PC-3 (cell line): ENCODE measurements around the gene KRTAP4-2. TPM values are rescaled to one million over a fixed set of nuclear protein-coding genes. Genes with fewer than 3 reads are reported as not detected.
"Not testable (repeated sequence)": the region's sequence is repeated elsewhere in the genome, so short reads cannot be mapped to it uniquely, and the experiment has no call there.

Experiments used
- ATAC-seq: fragments of 200-7000 bp; cut with Tn5 transposase; 2 replicates; pipeline ENCODE4 v1.9.1; 2020; ENCODE audit warnings: mild to moderate bottlenecking, moderate library complexity
- BruUV-seq: library from RNA; stranded (reverse); fragments of 400-500 nt; replicated peaks from 2 replicates; lab custom pipeline; 2021; lab: Mats Ljungman, UMichigan
- CTCF ChIA-PET: fragments of 300-600 bp; sonication (Branson Sonifier 250); formaldehyde crosslinking; loops from one replicate; lab custom pipeline; 2022; ENCODE audit warnings: antibody characterized with exemption; lab: Charles Lee
- POLR2A ChIA-PET: fragments of 300-600 bp; sonication (Branson Sonifier 250); formaldehyde crosslinking; loops from one replicate; lab custom pipeline; 2022; ENCODE audit warnings: antibody characterized with exemption; ENCODE audit not compliant: unreplicated experiment; lab: Charles Lee
- DNase-seq: peaks from one replicate; pipeline ENCODE4 v3.0.0-alpha.2; 2015
- H2AFZ ChIP-seq: fragments of 300-600 bp; sonication (generic); 2 replicates; pipeline ENCODE4 v1.6.0; 2016; ENCODE audit warnings: antibody characterized with exemption, low read length
- H3F3A ChIP-seq: fragments of 300-600 bp; sonication (generic); one replicate; pipeline ENCODE4 v1.6.0; 2017; ENCODE audit warnings: antibody characterized with exemption, low read length, control low read depth, mild to moderate bottlenecking; ENCODE audit not compliant: unreplicated experiment
- H3K27ac ChIP-seq: fragments of 300-600 bp; sonication (generic); 2 replicates; pipeline ENCODE4 v1.5.1; 2016; ENCODE audit warnings: mild to moderate bottlenecking, low read length
- H3K27me3 ChIP-seq: fragments of 300-600 bp; sonication (generic); 2 replicates; pipeline ENCODE4 v1.6.1; 2016; ENCODE audit warnings: low read length, mixed read lengths
- H3K36me3 ChIP-seq: fragments of 300-600 bp; sonication (generic); 2 replicates; pipeline ENCODE4 v1.6.1; 2016; ENCODE audit warnings: low read depth, mixed run types, low read length, mixed read lengths
- H3K4me1 ChIP-seq: fragments of 300-600 bp; sonication (generic); 2 replicates; pipeline ENCODE4 v1.5.1; 2016; ENCODE audit warnings: low read length; ENCODE audit not compliant: insufficient read depth
- H3K4me2 ChIP-seq: fragments of 300-600 bp; sonication (generic); 2 replicates; pipeline ENCODE4 v1.6.0; 2016; ENCODE audit warnings: low read length
- H3K4me3 ChIP-seq: fragments of 300-600 bp; sonication (generic); 2 replicates; pipeline ENCODE4 v1.5.1; 2016; ENCODE audit warnings: mild to moderate bottlenecking, low read length, mixed read lengths
- H3K79me2 ChIP-seq: fragments of 300-600 bp; sonication (generic); 2 replicates; pipeline ENCODE4 v1.6.1; 2017; ENCODE audit warnings: low read length, mixed read lengths
- H3K9ac ChIP-seq: fragments of 300-600 bp; sonication (generic); 2 replicates; pipeline ENCODE4 v1.6.0; 2016; ENCODE audit warnings: mild to moderate bottlenecking, low read length
- H3K9me2 ChIP-seq: fragments of 300-600 bp; sonication (generic); replicated peaks from 2 replicates; pipeline ENCODE4 v1.6.1; 2016; ENCODE audit warnings: mixed run types, low read length, mixed read lengths
- H3K9me3 ChIP-seq: fragments of 300-600 bp; sonication (generic); 2 replicates; pipeline ENCODE4 v1.6.1; 2016; ENCODE audit warnings: low read length, mixed read lengths
- H4K20me1 ChIP-seq: fragments of 300-600 bp; sonication (generic); 2 replicates; pipeline ENCODE4 v1.6.1; 2016; ENCODE audit warnings: low read length, mixed read lengths
- CTCF ChIP-seq: fragments of 300-600 bp; sonication (generic); conservative IDR thresholded peaks from 2 replicates; pipeline ENCODE4 v1.5.1; 2017; ENCODE audit warnings: antibody characterized with exemption, low read depth, mild to moderate bottlenecking, low read length
- EZH2 ChIP-seq: fragments of 300-600 bp; sonication (generic); IDR thresholded peaks from one replicate; pipeline ENCODE4 v1.6.1; 2017; ENCODE audit warnings: antibody characterized with exemption, mild to moderate bottlenecking, low read length; ENCODE audit not compliant: unreplicated experiment
- EZH2phosphoT487 ChIP-seq: fragments of 300-600 bp; sonication (generic); IDR thresholded peaks from 2 replicates; pipeline ENCODE4 v1.6.1; 2018; ENCODE audit warnings: mild to moderate bottlenecking, antibody characterized with exemption, low read length, borderline replicate concordance
- intact Hi-C: fragments of 100-400 bp; cut with micrococcal nuclease; formaldehyde crosslinking; loops from 2 replicates; pipeline ENCODE4 v1.9.0; 2023
- total RNA-seq: library from RNA; depleted of rRNA; stranded (reverse); fragments of >200 nt; gene quantifications from 2 replicates; pipeline ENCODE4 v1.2.3, GENCODE V29; 2014

KRTAP4-2 gene
- total RNA-seq, 1 experiment from 2014 or later, result not detected

DNA sequence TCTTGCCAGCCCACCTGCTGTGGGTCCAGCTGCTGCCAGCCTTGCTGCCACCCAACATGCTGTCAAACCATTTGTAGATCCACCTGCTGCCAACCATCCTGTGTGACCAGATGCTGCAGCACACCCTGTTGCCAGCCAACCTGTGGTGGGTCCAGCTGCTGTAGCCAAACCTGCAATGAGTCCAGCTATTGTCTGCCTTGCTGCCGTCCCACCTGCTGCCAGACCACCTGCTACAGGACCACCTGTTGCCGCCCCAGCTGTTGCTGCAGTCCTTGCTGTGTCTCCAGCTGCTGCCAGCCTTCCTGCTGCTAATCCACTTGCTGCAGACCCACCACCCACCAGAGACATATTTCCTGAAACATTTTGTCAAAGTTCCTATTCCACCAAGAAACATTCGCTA is 12.3 kb upstream of the KRTAP4-2 start:
- no peak overlapping the region for H3K27ac ChIP-seq
- POLR2A ChIA-PET, result no interaction called here
- no peak overlapping the region for H3K4me3 ChIP-seq
- DNase-seq, result no peak
- H3K27me3 ChIP-seq, result no peaks in the 10 kb centered on the region
- intact Hi-C loops, result no loop called here
- H3K9me3 ChIP-seq, result no peaks in the 10 kb centered on the region
- no peaks in the 10 kb centered on the region for H3K79me2 ChIP-seq
- no peak for ATAC-seq
- TF ChIP-seq EZH2phosphoT487 (no peak), EZH2 (no peak), CTCF (no peak)
- H3F3A ChIP-seq, result no peaks in the 10 kb centered on the region
- no peak overlapping the region for H3K9ac ChIP-seq
- H2AFZ ChIP-seq, result no peak overlapping the region
- H3K36me3 ChIP-seq, result no peaks in the 10 kb centered on the region
- H3K9me2 ChIP-seq, result no peaks in the 10 kb centered on the region
- H3K4me1 ChIP-seq, result no peaks in the 10 kb centered on the region
- H4K20me1 ChIP-seq, result no peaks in the 10 kb centered on the region
- H3K4me2 ChIP-seq, result no peak overlapping the region
- BruUV-seq, result no TSS peak
- CTCF ChIA-PET, result no interaction called here

DNA sequence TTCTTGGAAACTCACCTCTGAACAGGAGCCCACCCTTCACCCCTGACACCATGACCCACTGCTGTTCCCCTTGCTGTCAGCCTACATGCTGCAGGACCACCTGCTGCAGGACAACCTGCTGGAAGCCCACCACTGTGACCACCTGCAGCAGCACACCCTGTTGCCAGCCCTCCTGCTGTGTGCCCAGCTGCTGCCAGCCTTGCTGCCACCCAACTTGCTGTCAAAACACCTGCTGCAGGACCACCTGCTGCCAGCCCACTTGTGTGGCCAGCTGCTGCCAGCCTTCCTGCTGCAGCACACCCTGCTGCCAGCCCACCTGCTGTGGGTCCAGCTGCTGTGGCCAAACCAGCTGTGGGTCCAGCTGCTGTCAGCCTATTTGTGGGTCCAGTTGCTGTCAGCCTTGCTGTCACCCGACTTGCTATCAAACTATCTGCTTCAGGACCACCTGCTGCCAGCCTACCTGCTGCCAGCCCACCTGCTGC is 11.9 kb upstream of the KRTAP4-2 start, which contains the start of gene KRTAP9-1:
TSS of gene KRTAP9-1 (plus strand) at position 51 of the 482 bp plus-strand sequence. CDS start at position 51, 0 bp downstream.
- H3K4me3 ChIP-seq, DNase-seq, intact Hi-C loops, BruUV-seq, POLR2A ChIA-PET, H3K9me3 ChIP-seq, H3K27ac ChIP-seq, CTCF ChIA-PET, H4K20me1 ChIP-seq, H3K4me2 ChIP-seq, H3K79me2 ChIP-seq, H3K27me3 ChIP-seq, H3K36me3 ChIP-seq, H3K9me2 ChIP-seq, H2AFZ ChIP-seq, H3F3A ChIP-seq, H3K4me1 ChIP-seq, H3K9ac ChIP-seq, ATAC-seq: not testable (repeated sequence)

GRCh38 chr17:41186872-41187271 is 8.9 kb upstream of the KRTAP4-2 start:
- Histone ChIP-seq H3K4me2 (no peak overlapping the region), H3F3A (no peaks in the 10 kb centered on the region), H4K20me1 (no peaks in the 10 kb centered on the region), H3K9me3 (no peaks in the 10 kb centered on the region), H3K36me3 (no peaks in the 10 kb centered on the region), H3K27me3 (no peaks in the 10 kb centered on the region), H3K4me3 (no peak overlapping the region), H3K9ac (no peak overlapping the region), H3K9me2 (no peaks in the 10 kb centered on the region), H2AFZ (no peak overlapping the region), H3K27ac (no peak overlapping the region), H3K79me2 (no peaks in the 10 kb centered on the region), H3K4me1 (no peaks in the 10 kb centered on the region)
- POLR2A ChIA-PET, result no interaction called here
- intact Hi-C loops, result no loop called here
- no peak for TF ChIP-seq CTCF
- no peak for TF ChIP-seq EZH2phosphoT487
- TF ChIP-seq EZH2, result no peak
- no peak for ATAC-seq
- no peak for DNase-seq
- CTCF ChIA-PET, result no interaction called here
- BruUV-seq, result no TSS peak
